SH-SY5Y (cell line): Measurements from ENCODE around the gene TNFRSF4.

Experiments used
- GATA2 ChIP-seq: IDR thresholded peaks from 2 replicates; pipeline ENCODE4 v1.6.1; 2011; ENCODE audit warnings: mild to moderate bottlenecking, low read depth, low read length
- GATA3 ChIP-seq: IDR thresholded peaks from 2 replicates; pipeline ENCODE4 v1.6.1; 2011; ENCODE audit warnings: low read depth, mild to moderate bottlenecking, low read length, moderate library complexity

DNA sequence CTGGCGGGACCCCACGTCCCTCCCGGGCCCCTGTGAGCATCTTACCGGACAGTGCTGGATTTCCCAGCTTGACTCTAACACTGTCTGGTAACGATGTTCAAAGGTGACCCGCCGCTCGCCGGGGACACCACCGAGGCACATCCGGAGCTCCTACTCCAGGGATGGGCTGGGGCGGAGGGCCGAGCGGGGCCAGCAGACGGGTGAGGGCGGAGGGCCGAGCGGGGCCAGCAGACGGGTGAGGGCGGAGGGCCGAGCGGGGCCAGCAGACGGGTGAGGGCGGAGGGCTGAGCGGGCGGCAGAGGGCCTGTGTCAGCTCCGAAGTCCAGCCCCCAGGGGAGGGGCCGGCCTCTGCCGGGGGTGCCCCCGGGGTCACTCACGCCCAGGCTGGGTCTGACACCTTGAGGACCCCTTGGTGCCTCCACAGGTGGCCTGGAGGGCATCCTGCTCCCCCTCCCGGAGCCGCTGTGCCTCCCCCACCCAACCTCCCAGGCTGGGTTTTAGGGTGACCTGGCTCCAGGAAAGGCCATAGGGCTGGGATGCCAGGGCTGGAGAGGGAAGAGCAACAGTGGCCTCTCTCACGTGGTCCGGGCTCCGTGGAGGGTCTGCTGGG, 46.0 kb downstream of the TNFRSF4 start:
- no peak for TF ChIP-seq GATA3
- TF ChIP-seq GATA2 = no peak
